Esophagus muscularis mucosa (tissue), 4 donors: ENCODE data around the gene MMS19.

Experiments used
- EP300 ChIP-seq: sonication (generic); formaldehyde crosslinking; IDR thresholded peaks from one replicate; pipeline ENCODE4 v1.6.1; 2017; ENCODE audit warnings: antibody characterized with exemption
- POLR2A ChIP-seq: fragments of 450-650 bp; IDR thresholded peaks from one replicate; pipeline ENCODE4 v1.6.1; 2017; ENCODE audit warnings: antibody characterized with exemption, moderate library complexity, mild to moderate bottlenecking, low read depth
- POLR2AphosphoS5 ChIP-seq, 2 donors: sonication (generic); formaldehyde crosslinking; IDR thresholded peaks; one replicate each; pipeline ENCODE4 v1.6.1; 2017; ENCODE audit warnings: antibody characterized with exemption in 2 of 2
- TF ChIP-seq, protein P1 (sequence below), 3 experiments: fragments of 200-600 bp in 2 of 3; fragments of 450-650 bp in 1 of 3; sonication (generic) in 2 of 3; IDR thresholded peaks; one replicate each; pipeline ENCODE4 v1.5.1; 2017 to 2019; ENCODE audit warnings: antibody characterized with exemption in 3 of 3, mild to moderate bottlenecking in 2 of 3, moderate library complexity in 1 of 3

DNA sequence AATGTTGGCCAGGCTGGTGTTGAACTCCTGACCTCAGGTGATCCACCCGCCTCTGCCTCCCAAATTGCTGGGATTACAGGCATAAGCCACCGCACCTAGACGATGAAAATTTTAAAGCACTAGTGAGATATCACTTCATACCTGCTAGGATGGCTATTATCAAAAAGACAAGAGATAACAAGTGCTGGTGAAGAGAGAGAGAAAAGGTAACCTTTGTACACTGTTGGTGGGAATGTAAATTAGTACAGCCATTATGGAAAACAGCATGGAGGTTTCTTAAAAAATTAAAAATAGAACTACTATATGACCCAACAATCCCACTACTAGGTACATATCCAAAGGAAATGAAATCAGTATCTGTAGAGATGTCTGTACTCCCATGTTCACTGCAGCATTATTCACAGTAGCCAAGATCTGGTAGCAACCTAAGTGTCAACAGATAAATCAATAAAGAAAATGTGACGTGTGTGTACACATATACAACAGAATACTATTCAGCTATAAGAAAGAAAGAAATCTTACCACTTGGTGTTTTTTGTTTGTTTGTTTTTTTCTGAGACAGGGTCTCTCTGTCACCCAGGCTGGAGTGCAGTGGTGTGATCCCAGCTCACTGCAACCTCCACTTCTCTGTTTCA lies 12.5 kb downstream of the MMS19 start:
- TF ChIP-seq, protein P1, sequence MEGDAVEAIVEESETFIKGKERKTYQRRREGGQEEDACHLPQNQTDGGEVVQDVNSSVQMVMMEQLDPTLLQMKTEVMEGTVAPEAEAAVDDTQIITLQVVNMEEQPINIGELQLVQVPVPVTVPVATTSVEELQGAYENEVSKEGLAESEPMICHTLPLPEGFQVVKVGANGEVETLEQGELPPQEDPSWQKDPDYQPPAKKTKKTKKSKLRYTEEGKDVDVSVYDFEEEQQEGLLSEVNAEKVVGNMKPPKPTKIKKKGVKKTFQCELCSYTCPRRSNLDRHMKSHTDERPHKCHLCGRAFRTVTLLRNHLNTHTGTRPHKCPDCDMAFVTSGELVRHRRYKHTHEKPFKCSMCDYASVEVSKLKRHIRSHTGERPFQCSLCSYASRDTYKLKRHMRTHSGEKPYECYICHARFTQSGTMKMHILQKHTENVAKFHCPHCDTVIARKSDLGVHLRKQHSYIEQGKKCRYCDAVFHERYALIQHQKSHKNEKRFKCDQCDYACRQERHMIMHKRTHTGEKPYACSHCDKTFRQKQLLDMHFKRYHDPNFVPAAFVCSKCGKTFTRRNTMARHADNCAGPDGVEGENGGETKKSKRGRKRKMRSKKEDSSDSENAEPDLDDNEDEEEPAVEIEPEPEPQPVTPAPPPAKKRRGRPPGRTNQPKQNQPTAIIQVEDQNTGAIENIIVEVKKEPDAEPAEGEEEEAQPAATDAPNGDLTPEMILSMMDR (IDR thresholded peaks at IDR 0.05) = no peak
- TF ChIP-seq POLR2A (no peak), POLR2AphosphoS5 (IDR thresholded peaks at IDR 0.05) (no peak), EP300 (no peak)
